Choroid plexus epithelial cell (primary cell): ENCODE results near the gene PCDHGA6.
"Not testable (repeated sequence)": the region's sequence is repeated elsewhere in the genome, so short reads cannot be mapped to it uniquely, and the experiment has no call there.

Source experiments
- DNase-seq: peaks from one replicate; pipeline ENCODE4 v3.0.0-alpha.2; 2010; ENCODE audit warnings: low read depth
- H3K4me3 ChIP-seq: 2 replicates; pipeline ENCODE4 v1.5.1; 2011; ENCODE audit warnings: low read depth, mild to moderate bottlenecking, control low read depth, low read length, moderate library complexity
- CTCF ChIP-seq: conservative IDR thresholded peaks from 2 replicates; pipeline ENCODE4 v1.5.1; 2011; ENCODE audit warnings: low read depth, mild to moderate bottlenecking, control low read depth, inconsistent platforms, low read length, moderate library complexity

The PCDHGA6 gene

GRCh38 chr5:141363952-141364660, 9.6 kb upstream of the PCDHGA6 start, which contains the start of gene PCDHGA5:
PCDHGA5 (plus strand) TSS chr5:141364162; CDS start chr5:141364331, 169 bp downstream.
- no peak within 1 kb of the TSS for H3K4me3 ChIP-seq
- peak; percentile 4 for TF ChIP-seq CTCF
- no peak for DNase-seq

- DNase-seq = no peak
- no peak overlapping the region for H3K4me3 ChIP-seq
- TF ChIP-seq CTCF = no peak
Measured at GRCh38 chr5:141366016-141366896, 7.4 kb upstream of the PCDHGA6 start.

GRCh38 chr5:141369994-141370848, 3.5 kb upstream of the PCDHGA6 start, which contains the start of gene PCDHGB3:
PCDHGB3 (plus strand) TSS chr5:141370242; CDS start chr5:141370395, 153 bp downstream.
- peak; percentile 59 for TF ChIP-seq CTCF
- peak within 1 kb of the TSS; percentile 37 for H3K4me3 ChIP-seq
- peak; percentile 64 for DNase-seq

- no peak for TF ChIP-seq CTCF
- no peak for DNase-seq
- no peak overlapping the region for H3K4me3 ChIP-seq
Measured at GRCh38 chr5:141371572-141372475, 1.9 kb upstream of the PCDHGA6 start.

- H3K4me3 ChIP-seq = no peak overlapping the region
- DNase-seq = no peak
- no peak for TF ChIP-seq CTCF
Measured at GRCh38 chr5:141374627-141375026, 936 bp downstream of the PCDHGA6 start.

GRCh38 chr5:141375444-141376155, 1.9 kb downstream of the PCDHGA6 start:
- not testable (repeated sequence) for H3K4me3 ChIP-seq, DNase-seq
